Measurements from ENCODE around the gene ZP2.
"Not testable (repeated sequence)": the region's sequence is repeated elsewhere in the genome, so short reads cannot be mapped to it uniquely, and the experiment has no call there.

Gene ZP2

DNA sequence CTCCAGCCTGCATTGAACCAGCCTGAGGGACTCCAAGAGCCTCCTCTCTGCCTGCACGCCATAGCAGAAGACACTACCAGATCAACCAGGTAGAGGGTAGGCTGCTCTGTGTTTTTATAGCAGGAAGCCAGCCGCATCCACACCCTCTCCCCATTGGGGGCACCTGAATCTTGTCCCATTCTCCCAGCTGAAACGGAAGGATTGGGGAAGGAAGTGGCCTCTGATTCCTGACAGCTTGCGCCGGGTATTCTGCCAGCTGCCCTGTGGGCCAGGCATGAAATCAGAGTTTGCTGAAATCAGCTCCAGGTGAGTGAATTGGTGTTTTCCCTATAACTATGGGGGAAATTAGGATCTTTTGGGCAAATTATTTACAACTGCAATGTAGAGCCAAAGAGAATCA is at the start of gene ZP2:
Gene ZP2, minus strand, starts transcription at position 89 of the 400 bp plus-strand sequence. Its CDS starts 27 bp downstream, at position 62.
- no peak for DNase-seq

DNA sequence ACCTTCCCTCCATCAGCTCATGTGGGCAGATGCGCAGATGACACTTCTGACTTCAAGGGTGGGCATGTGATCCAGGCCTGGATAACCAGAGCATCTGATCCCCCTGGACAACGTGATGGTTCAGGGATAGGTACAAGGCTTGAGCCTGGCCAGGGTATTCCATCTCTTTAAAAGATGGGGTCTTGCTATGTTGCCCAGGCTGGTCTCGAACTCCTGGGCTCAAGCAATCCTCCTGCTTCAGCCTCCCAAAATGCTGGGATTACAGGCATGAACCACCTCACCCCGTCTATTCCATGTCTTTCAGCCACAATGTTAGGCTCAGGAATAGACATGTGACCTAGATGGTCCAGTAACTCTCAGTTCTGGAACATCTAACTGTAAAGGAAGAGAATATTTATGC is 45.9 kb upstream of the ZP2 start:
- no peak for DNase-seq

DNA sequence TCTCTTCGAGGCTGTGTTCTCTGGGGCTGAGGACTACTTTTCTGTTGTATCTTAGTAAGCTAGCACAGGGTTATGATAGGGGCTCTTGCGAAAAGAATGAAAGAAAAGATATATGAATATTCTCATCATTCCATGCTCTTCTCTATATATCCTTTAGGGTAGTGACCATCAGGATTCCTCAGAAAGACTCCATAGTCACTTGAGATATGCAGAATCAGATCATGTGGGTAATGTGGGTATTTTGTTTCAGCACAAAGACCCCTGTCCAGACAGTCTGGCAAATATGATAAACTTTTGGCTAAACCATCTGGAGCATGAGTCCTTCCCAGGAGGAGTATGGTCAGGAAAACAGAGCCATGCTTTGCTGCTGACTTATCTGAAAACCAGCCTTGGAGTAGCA is 45.3 kb upstream of the ZP2 start:
- DNase-seq: no peak

DNA sequence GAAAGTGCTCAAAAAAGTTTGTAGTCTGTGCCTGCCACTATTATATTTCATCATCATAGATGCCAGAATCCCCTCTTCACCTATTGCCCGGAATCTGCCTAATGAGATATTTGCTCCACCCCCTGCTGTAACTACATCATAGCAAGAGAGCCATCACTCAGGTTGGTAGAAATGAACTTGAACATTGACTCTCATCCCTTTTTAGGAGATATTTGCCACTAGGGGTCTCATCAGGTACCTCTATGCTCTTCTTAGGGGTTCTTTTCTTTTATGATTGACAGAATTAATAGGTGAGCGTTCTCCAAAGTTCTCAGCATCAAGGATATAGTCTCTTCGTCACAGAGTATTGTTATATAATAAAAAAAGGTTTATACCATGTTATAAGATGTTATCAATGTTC is 42.1 kb upstream of the ZP2 start:
- no peak for DNase-seq

DNA sequence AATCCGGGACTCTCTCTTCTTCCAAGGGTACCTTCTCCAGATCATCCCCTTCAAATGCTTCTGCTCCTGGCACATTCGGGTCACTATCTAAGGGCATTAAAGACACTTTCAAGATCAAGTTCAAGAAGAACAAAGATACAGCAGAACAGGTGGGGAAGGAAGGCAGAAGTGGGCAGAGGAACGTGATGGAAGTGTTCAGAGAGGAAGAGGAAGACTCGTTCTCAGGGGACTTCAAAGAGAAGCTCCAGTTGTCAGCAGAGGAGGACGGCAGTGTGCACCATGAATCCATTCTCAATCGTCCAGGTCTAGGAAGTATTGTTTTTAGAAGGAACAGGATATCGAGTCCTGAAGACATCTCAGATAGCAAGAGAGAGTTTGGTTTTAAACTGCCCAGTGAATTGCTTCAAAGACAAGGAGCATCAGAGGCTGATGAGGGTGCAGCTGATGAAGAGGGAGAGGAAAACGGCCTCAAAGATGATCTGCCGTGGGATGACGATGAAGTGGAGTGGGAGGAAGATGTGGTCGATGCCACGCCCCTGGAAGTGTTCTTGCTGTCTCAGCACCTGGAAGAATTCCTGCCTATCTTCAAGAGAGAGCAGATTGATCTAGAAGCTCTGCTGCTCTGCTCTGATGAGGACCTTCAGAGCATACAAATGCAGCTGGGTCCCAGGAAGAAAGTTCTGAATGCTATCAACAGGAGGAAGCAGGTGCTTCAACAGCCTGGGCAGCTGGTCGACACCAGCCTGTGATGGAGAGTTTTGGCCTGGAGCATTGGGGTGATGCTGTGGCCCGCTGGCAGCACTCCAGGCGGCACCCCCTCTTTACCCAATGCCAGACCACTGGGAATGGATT is 38.9 kb upstream of the ZP2 start:
- no peak for DNase-seq

DNA sequence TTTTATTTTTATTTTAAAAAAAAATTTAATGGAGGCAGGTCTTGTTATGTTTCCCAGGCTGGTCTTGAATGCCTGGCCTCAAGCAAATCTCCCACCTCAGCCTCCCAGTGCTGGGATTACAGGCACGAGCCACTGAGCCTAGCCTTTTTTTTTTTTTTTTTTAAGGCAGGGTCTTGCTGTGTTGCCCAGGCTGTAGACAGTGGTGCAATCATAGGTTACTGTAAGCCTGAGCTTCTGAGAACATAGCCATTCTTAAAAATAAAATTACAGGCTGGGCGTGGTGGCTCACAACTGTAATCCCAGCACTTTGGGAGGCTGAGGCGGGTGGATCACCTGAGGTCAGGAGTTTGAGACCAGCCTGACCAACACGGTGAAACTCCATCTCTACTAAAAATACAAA is 36.8 kb upstream of the ZP2 start:
- DNase-seq: not testable (repeated sequence)

DNA sequence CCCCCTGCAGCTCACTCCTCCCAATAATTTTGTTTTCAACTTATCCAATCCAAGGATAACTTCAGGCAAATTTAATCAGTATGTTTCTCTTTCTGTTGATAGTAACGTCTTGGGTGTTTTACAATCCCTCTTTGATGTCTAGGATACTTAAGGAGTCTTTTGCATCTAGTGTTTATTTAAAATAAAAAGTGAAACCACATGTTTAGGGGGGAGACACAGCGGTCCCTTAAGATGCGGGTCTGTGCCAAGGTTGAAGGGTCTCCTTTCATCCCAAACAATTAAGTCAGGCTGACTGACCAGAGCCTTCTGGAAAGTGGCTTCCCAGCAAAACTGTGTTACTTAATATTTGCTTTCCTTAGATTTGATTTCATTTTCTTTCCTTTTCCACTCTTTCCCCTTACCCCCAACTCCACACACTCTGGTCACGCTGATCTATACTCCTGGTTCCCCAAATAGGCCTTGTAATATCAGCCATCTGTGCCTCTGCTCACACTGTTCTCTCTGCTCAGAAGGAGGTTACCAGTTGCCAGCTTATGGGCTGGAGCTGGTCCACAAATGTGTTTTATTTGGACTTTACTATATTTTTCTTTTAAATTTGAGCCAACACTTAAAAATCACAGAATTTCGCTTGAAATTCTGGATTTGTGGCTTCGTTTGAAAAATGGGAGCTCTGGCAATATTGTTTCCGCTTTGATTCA is 33.3 kb upstream of the ZP2 start:
- no peak for DNase-seq

DNA sequence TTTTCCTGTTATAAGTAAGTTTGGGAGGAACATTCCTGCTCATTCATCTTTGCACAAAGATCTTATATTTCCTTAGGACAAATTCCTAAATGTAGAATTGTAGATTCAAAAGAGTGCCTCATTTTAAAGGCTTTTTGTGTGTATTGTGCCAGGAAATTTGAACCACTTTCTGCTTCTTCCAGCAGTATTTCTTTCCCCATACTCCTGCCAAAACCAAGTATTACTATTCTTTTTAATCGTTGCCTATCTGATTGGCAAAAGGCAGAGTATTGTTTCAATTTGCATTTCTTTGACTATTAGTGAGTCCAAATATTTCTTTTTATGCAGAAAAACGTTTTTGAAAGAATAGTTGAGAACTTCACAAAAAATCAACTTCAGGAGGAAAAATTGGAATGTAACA is 31.4 kb upstream of the ZP2 start:
- DNase-seq: no peak

DNA sequence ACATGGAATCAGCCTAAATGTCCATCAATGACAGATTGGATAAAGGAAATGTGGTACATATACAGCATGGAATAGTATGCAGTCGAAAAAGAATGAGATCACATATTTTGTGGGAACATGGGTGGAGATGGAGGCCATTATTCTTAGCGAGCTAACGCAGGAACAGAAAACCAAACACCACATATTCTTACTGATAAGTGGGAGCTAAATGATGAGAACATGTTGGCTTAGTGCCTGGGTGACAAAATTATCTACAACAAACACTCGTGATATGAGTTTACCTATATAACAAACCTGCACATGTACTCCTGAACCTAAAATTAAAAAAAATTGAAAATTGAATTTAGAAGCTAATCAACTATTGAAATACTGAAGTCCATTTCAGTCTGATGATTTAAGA is 28.3 kb upstream of the ZP2 start:
- no peak for DNase-seq

DNA sequence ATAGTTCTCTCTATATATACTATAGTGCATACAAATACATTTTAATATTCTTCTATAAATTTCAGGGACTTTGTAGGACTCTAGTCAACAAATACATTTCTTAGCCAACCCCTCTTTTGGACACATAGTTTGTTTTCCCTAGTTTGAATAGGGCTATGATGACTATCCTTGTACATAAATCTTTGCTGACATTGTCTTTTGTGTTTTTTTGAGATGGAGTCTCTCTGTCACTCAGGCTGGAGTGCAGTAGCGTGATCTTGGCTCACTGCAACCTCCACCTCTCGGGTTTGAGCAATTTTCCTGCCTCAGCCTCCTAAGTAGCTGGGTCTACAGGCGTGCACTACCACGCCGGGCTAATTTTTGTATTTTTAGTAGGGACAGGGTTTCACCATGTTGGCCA is 25.5 kb upstream of the ZP2 start:
- no peak for DNase-seq

DNA sequence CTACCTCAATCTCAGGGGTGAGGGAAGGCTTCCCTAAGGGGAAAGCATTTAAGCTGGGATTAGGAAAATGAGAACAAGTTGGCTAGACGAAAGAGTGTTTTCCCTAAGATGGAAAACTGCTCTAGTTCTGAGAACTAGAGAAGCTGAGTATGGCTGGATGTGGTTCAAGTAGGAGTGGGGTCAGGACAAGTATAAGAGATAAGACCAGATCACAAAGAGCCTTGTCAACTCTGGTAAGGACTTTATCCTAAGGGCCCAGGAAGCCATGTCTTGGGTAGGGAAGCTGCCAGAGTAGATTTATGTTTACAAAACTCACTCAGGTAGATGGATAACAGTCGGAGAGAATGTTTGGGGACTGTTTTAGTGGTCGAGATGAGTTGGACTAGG is 23.8 kb upstream of the ZP2 start:
- no peak for DNase-seq

DNA sequence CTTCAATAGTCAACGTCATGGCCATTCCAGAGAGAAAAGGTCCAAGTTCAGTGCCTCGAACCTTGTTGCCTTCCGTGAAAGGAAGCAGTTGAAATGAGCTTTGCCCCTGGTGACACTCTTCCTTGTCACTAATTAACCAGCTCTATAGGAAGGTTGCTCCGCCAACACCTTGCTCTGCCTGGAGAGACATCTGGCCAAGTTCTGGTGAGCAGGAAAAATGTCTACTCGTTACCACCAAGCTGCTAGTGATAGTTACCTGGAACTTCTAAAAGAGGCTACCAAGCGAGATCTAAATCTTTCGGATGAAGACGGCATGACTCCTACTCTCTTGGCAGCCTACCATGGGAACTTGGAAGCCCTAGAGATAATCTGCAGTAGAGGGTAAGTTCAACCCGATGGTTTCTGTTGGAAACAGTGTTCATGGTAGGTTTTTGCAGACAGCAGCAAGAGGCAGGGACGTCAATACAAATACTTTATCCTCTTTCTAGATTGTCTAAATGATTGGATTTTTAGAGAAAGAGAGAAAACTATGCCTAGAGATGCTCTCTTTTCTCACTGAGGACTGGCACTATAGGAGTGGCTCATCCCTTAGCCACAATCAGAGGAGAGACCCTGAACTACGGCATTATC is 22.3 kb upstream of the ZP2 start, which contains the start of gene ANKS4B:
Gene ANKS4B, plus strand, starts transcription at position 179 of the 630 bp plus-strand sequence. Its CDS starts 39 bp downstream, at position 218.
- DNase-seq: no peak

DNA sequence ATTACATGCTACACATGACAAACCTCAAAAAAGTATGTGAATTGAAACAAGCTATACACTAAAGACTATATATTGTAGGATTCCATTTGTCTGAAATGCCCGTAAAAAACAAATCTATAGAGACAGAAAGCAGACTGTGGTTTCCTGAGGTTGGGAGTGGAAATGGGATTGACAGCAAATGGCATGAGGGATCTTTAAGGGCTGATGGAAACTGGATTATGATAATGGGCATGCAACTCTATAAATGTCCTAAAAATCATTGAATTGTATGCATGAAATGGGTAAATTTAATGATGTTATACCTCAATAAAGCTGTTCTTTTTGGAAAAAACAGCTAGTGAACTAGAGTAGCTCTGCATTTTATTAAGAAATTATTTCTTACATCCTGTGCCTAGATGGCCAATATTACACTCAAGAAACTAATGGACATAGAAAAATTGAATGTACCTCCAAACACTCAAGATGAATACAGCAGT is 21.7 kb upstream of the ZP2 start:
- no peak for DNase-seq

DNA sequence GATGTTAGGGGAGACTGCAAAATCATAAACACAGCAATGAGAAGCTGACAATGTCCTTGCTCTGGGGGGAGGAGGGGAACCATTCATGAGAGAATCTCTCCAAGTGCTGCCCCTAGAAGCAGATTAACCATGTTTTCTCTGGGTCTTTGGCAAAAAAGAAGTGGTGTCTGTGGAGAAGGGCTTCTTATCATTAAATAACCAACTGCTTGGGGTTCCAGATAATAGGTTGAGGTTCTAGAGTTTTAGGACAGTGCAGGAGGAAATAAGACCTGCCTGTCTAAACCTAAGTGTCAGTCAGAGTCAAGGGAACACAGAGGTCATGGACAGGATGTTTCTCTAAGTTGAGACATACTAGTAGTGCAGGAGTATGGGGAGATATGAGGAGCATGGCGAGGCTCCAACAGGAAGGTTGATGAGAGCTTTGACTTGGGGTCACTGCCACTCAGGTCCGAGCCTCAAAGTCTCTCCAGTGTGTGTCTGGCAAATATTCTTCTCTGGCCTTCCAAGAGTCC is 17.0 kb upstream of the ZP2 start:
- DNase-seq: no peak

DNA sequence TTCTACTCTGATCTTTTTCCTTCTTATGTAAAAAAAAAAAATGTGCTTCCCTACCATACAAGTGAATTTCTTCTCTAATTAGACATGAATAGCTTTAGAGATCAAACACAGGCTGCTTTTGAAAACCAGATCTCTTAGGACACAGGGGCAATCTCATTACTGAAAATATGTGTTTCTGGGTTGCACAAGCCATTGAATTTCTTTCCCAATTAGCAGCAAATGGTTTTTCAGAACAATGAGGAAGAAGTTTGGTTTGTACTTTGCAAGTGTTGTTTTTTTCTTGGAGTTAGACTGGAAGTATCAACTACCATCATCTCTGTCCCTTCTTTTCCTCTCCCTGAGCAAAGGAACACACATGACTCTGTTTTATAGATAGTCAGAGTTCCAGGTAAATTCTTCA is 16.5 kb upstream of the ZP2 start:
- DNase-seq: no peak

DNA sequence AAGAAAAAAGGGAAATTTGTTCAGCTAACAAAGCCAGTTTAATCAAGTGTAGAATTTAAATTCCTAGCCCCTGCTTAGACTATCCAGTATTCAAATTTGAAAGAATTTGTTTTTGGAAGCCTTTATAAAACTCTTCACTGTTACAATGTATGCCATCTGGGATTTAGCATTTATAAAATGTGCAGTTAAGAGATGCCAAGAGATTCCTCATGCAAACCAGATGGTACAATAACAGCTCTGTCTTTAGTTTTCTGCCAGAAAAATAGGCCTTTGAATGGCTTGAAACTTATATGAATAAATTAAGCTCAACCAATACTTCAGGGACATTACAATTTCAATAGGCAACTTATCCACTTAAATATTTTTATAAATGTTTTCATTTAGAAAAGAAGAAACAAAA is 15.4 kb upstream of the ZP2 start:
- no peak for DNase-seq

DNA sequence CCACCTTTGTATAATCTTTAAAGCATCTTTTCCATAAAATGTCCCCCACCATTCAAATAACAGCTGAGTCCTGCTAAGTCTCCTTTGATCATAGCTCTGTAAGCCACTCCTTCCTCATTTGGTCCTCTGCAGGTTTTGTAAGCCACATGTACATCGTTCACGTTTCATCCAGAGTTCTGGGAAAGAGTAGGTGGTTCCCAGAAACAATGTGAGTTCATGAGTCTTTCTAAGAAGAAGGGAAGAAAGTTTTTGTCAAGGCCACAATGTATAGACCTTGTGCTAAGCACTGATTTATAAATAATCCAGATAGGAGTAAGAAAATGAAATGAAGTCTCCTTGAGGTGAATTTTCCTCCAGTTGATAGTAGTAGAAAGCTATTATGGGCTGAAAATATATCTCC is 13.4 kb upstream of the ZP2 start:
- no peak for DNase-seq

DNA sequence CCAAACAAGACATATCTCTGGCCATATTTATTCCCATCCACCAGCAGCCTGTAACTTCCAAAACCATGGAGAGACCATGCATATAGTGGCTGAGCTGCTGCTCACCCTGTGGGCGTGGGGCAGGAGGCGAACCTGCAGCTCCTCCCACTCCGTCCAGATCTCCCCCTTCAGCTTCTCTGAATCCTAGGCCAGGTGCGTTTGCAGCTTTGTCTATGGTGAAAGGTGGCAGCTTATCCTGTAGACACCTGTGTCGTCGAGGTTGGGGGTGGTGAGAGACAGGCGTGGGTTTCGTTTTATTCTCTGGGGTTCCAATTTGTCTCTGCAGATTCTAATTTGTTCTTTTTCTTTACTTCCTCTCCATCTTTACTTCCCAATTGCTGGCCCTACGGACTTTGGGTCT is 12.4 kb upstream of the ZP2 start:
- DNase-seq: no peak

DNA sequence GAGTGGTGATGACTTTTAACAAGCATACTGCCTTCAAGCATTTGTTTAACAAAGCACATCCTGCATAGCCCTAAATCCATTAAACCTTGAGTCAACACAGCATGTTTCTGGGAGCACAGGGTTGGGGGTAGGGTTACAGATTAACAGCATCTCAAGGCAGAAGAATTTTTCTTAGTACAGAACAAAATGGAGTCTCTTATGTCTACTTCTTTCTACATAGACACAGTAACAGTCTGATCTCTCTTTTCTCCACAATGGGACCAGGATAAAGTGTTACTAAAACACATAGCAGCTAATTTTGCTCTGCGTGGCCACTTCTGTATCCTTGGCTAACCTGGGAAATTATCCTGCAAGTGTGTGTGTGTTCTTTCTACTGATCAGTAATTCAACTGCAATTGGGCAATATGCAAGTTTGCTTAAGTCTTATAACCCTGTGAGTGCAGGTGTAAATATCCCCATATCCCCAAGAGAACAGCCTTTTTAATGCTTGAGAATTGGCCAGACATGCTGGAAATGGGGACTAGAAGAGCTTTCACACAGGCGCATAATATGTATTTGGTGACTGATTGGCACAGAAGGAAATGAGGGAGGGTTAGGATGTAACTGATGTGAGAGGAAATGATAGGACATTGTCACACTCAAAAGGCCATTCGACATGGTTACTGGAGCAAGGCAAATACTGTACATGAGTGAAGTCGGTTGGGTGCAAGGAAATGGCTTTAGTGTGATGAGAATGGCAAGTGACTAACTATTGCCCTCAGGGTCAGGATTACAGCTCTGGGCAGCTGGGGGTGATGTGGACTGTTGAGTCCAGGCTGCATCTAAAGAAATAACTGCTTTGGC is 11.3 kb upstream of the ZP2 start:
- no peak for DNase-seq

DNA sequence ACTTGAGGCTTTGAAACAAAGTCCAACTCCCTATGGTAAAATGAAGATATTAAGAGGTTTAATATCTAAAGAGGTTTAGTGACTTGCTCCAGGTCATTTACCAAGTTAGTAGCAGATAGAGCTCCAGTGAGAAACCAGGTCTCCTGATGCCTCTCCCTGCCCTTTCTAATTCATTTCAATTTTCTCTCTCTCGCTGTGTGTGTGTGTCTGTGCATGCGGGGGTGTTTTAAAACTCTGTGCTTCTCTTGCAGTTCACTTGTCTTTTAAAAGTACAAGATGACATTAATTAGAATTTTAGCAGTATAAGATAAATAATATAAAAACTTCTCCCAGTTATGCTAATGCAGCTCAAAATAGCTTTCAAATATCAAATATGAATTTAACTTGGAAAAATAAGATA is 8.2 kb upstream of the ZP2 start:
- no peak for DNase-seq

DNA sequence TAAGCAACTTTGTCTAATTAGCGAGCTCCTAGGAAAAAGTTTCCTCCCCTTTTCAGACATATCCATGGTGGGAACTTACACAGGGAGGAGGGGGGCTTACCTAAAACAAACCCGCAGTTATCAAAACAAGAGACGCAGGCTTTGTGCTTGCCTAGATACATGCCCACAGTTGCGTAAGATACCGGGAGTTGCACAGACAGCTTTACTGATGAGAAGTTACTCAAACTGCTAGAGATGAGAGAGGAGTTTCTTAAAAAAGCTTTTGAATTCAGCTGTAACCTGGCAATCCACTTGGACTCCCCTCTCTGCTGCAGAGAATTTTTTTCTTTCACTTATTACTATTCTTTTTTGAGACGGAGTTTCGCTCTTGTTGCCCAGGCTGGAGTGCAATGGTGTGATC is 6.8 kb upstream of the ZP2 start:
- no peak for DNase-seq

DNA sequence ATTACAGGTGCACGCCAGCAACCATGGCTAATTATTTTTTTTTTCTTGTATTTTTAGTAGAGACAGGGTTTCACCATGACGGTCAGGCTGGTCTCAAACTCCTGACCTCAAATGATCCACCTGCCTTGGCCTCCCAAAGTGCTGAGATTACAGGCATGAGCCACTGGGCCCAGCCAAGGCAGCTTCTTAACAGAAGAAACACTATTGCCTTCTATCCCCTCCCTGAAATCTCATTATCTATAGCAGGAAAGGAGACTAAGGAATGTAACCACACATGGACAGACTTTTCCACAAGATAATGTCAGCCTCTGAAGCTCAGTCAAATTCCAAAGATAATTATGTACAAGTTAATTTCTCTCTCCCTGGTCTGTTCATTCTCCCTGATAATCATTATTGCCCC is 5.7 kb upstream of the ZP2 start:
- DNase-seq: no peak

DNA sequence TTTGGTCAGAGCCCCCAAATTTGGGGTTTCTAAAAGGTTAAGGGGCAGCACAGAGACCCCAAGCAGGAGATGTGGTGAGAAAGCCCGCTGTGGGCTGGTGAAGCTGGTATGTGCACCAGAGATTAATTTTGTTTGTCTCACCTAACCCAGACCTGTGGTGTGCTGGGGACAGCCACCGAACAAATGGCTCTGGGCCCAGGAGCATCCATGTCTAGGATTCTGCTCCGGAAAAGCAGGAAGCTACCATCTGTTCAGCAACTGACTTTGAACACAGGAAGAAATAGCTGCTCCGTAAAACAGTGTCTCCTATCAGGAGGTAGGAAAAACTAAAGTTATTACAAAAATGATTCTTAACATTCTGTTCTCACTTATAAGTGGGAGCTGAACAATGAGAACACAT is 2.7 kb upstream of the ZP2 start:
- no peak for DNase-seq

All from NCI-H2171 (cell line).